Fibroblast of lung (primary cell): ENCODE measurements around the gene GNPTAB. TPM values are rescaled to one million over a fixed set of nuclear protein-coding genes. Genes with fewer than 3 reads are reported as not detected.

ENCODE experiments used
- DNase-seq, 2 donors: peaks; one replicate each; pipeline versions ENCODE4 v3.0.0 to v3.0.0-alpha.2; 2010; ENCODE audit warnings: low read depth in 2 of 2
- H2AFZ ChIP-seq: 2 replicates; pipeline ENCODE4 v1.5.1; 2012; ENCODE audit warnings: low read length, control low read depth, inconsistent platforms
- H3K27ac ChIP-seq: 2 replicates; pipeline ENCODE4 v1.5.1; 2011; ENCODE audit warnings: low read length, control low read depth; ENCODE audit not compliant: insufficient read depth
- H3K27me3 ChIP-seq: 2 replicates; pipeline ENCODE4 v1.5.1; 2011; ENCODE audit warnings: mild to moderate bottlenecking, low read length; ENCODE audit not compliant: control insufficient read depth, insufficient read depth
- H3K36me3 ChIP-seq: 2 replicates; pipeline ENCODE4 v1.5.1; 2011; ENCODE audit warnings: low read length; ENCODE audit not compliant: control insufficient read depth, insufficient read depth
- H3K4me1 ChIP-seq: 2 replicates; pipeline ENCODE4 v1.5.1; 2011; ENCODE audit warnings: low read length; ENCODE audit not compliant: control insufficient read depth, insufficient read depth; ENCODE audit errors: extremely low read depth
- H3K4me2 ChIP-seq: 2 replicates; pipeline ENCODE4 v1.5.1; 2011; ENCODE audit warnings: low read length, control low read depth; ENCODE audit not compliant: insufficient read depth; ENCODE audit errors: extremely low read depth
- H3K4me3 ChIP-seq, 4 experiments: fragments of 200-600 bp in 1 of 4; sonication (generic) in 1 of 4; replicated peaks in 1 of 4; 2 replicates each; pipeline ENCODE4 v1.5.1; 2011 to 2016; ENCODE audit warnings: low read length in 4 of 4, low read depth in 3 of 4, mild to moderate bottlenecking in 3 of 4, control low read depth in 2 of 4, inconsistent platforms in 1 of 4, mixed read lengths in 1 of 4; ENCODE audit not compliant: insufficient read depth in 1 of 4; ENCODE audit errors: control extremely low read depth in 1 of 4
- H3K79me2 ChIP-seq: 2 replicates; pipeline ENCODE4 v1.5.1; 2012; ENCODE audit warnings: mild to moderate bottlenecking, low read length, inconsistent platforms; ENCODE audit not compliant: control insufficient read depth, insufficient read depth
- H3K9ac ChIP-seq: 2 replicates; pipeline ENCODE4 v1.5.1; 2011; ENCODE audit warnings: mild to moderate bottlenecking, low read length, control low read depth; ENCODE audit not compliant: insufficient read depth
- H3K9me3 ChIP-seq: 2 replicates; pipeline ENCODE4 v1.5.1; 2012; ENCODE audit warnings: low read depth, low read length; ENCODE audit not compliant: control insufficient read depth, insufficient read depth
- H4K20me1 ChIP-seq: 2 replicates; pipeline ENCODE4 v1.5.1; 2011; ENCODE audit warnings: low read length; ENCODE audit not compliant: control insufficient read depth, insufficient read depth; ENCODE audit errors: extremely low read depth
- CTCF ChIP-seq, 2 donors: IDR thresholded peaks in 1 of 2; conservative IDR thresholded peaks in 1 of 2; 1 replicate in 1 of 2; 2 replicates in 1 of 2; pipeline ENCODE4 v1.5.1; 2011 to 2012; ENCODE audit warnings: low read length in 2 of 2, control low read depth in 1 of 2, inconsistent platforms in 1 of 2, low read depth in 1 of 2, mild to moderate bottlenecking in 1 of 2
- EZH2 ChIP-seq: IDR thresholded peaks from 2 replicates; pipeline ENCODE4 v1.5.1; 2012; ENCODE audit warnings: low read length, control low read depth, mild to moderate bottlenecking; ENCODE audit errors: missing control alignments
- polyA plus RNA-seq, 2 donors: library from polyadenylated mRNA; depleted of rRNA in 1 of 2; stranded (reverse) in 1 of 2; unstranded in 1 of 2; fragments of >200 nt; gene quantifications; 2 replicates each; pipeline ENCODE4 v1.2.1, GENCODE V29; 2011 to 2012; ENCODE audit warnings: missing spikeins in 1 of 2
- total RNA-seq: library from RNA; depleted of rRNA; stranded (reverse); fragments of >200 nt; gene quantifications from 2 replicates; pipeline ENCODE4 v1.2.1, GENCODE V29; 2014

The GNPTAB gene
- total and polyA plus RNA-seq, 2 donors (not counting 1 experiment from before 2014, with no cell fraction given) = 49.7 to 58.4 TPM

GRCh38 chr12:101747697-101748096 lies 83.1 kb downstream of the GNPTAB start:
- Histone ChIP-seq H3K9ac (no peak overlapping the region), H3K4me3 (no peak overlapping the region), H3K79me2 (no peaks in the 10 kb centered on the region), H3K4me2 (no peak overlapping the region), H3K9me3 (no peaks in the 10 kb centered on the region), H3K4me1 (no peaks in the 10 kb centered on the region), H3K27ac (no peak overlapping the region), H4K20me1 (no peaks in the 10 kb centered on the region), H3K27me3 (no peaks in the 10 kb centered on the region), H3K36me3 (no peaks in the 10 kb centered on the region), H2AFZ (no peak overlapping the region)
- TF ChIP-seq CTCF (conservative IDR thresholded peaks at IDR 0.05 in 1 of 2, IDR thresholded peaks at IDR 0.05 in 1 of 2; ENCODE audit: low read depth in 1 of 2, low read length in 2 of 2) (no peak), EZH2 (no peak)
- DNase-seq = no peak

- TF ChIP-seq EZH2 = no peak
- TF ChIP-seq CTCF (conservative IDR thresholded peaks at IDR 0.05 in 1 of 2, IDR thresholded peaks at IDR 0.05 in 1 of 2; ENCODE audit: low read depth in 1 of 2, low read length in 2 of 2) = no peak
- H3K4me3 ChIP-seq = no peak overlapping the region
- H3K4me1 ChIP-seq = no peaks in the 10 kb centered on the region
- H3K36me3 ChIP-seq = no peaks in the 10 kb centered on the region
- no peak overlapping the region for H3K27ac ChIP-seq
- H3K4me2 ChIP-seq = no peak overlapping the region
- no peaks in the 10 kb centered on the region for H3K79me2 ChIP-seq
- no peaks in the 10 kb centered on the region for H3K27me3 ChIP-seq
- H4K20me1 ChIP-seq = no peaks in the 10 kb centered on the region
- peak in 1 of 2 donors; percentile 14 for DNase-seq
- no peaks in the 10 kb centered on the region for H3K9me3 ChIP-seq
- no peak overlapping the region for H3K9ac ChIP-seq
- H2AFZ ChIP-seq = no peak overlapping the region
These were observed 84.1 kb downstream of the GNPTAB start for GRCh38 chr12:101746661-101747060.

- TF ChIP-seq EZH2 (no peak), CTCF (conservative IDR thresholded peaks at IDR 0.05 in 1 of 2, IDR thresholded peaks at IDR 0.05 in 1 of 2; ENCODE audit: low read depth in 1 of 2, low read length in 2 of 2) (no peak)
- H3K4me2 ChIP-seq = no peak overlapping the region
- no peaks in the 10 kb centered on the region for H3K9me3 ChIP-seq
- no peak overlapping the region for H2AFZ ChIP-seq
- H4K20me1 ChIP-seq = no peaks in the 10 kb centered on the region
- H3K27ac ChIP-seq = no peak overlapping the region
- H3K36me3 ChIP-seq = no peaks in the 10 kb centered on the region
- no peaks in the 10 kb centered on the region for H3K27me3 ChIP-seq
- H3K79me2 ChIP-seq = no peaks in the 10 kb centered on the region
- H3K4me1 ChIP-seq = no peaks in the 10 kb centered on the region
- no peak overlapping the region for H3K9ac ChIP-seq
- no peak for DNase-seq
- no peak overlapping the region for H3K4me3 ChIP-seq
These were observed 84.6 kb downstream of the GNPTAB start for GRCh38 chr12:101746196-101746595.
